Pancreas (tissue), 10 donors: ENCODE measurements around the gene APOL3. TPM values are rescaled to one million over a fixed set of nuclear protein-coding genes. Genes with fewer than 3 reads are reported as not detected.
"Not testable (repeated sequence)": the region's sequence is repeated elsewhere in the genome, so short reads cannot be mapped to it uniquely, and the experiment has no call there.

Source experiments
- ATAC-seq, 4 donors: fragments of 200-7000 bp; cut with Tn5 transposase; one replicate each; pipeline versions ENCODE4 v1.8.0 to v1.9.1; 2020; ENCODE audit warnings: mild to moderate bottlenecking in 4 of 4, moderate library complexity in 4 of 4
- DNase-seq, 6 donors: peaks; one replicate each; pipeline ENCODE4 v3.0.0-alpha.2; 2020
- FAIRE-seq: peaks from 2 replicates; lab custom pipeline; 2012; peaks lifted over from hg19 to GRCh38; lab: Jason Lieb, UNC
- H3K27ac ChIP-seq, 4 donors: fragments of 200-600 bp; sonication (generic); 1 replicate in 3 of 4; 2 replicates in 1 of 4; pipeline versions ENCODE4 v1.5.0 to v1.8.0; 2020
- H3K27me3 ChIP-seq, 4 donors: fragments of 200-600 bp; one replicate each; pipeline ENCODE4 v1.8.0; 2021
- H3K36me3 ChIP-seq, 3 donors: fragments of 200-600 bp; sonication (generic) in 1 of 3; one replicate each; pipeline versions ENCODE4 v1.5.0 to v1.8.0; 2020 to 2021
- H3K4me1 ChIP-seq, 3 donors: fragments of 200-600 bp; one replicate each; pipeline ENCODE4 v1.8.0; 2021
- H3K4me3 ChIP-seq, 4 donors: fragments of 200-600 bp; sonication (generic) in 2 of 4; one replicate each; pipeline versions ENCODE4 v1.5.0 to v1.8.0; 2020 to 2021
- H3K9me3 ChIP-seq, 4 donors: fragments of 200-600 bp; one replicate each; pipeline ENCODE4 v1.8.0; 2021
- WGBS, 2 donors: extraction: QIAGEN DNeasy Blood & Tissue Kit; methylation state at CpG; one replicate each; pipeline ENCODE4 v1.1.7; 2013; 5-methylcytosine and 5-hydroxymethylcytosine counted together
- intact Hi-C, 3 donors: fragments of 100-400 bp; cut with DNase I; formaldehyde crosslinking; loops; one replicate each; pipeline versions ENCODE4 v1.11.1 to v1.14.2; 2022
- polyA plus RNA-seq, 2 donors: library from polyadenylated mRNA; stranded (reverse); fragments of 200-250 nt; gene quantifications; one replicate each; pipeline ENCODE4 v1.2.3, GENCODE V29; 2013
- total RNA-seq, 6 donors: library from RNA; stranded (reverse); fragmentation: NEBNext Ultra II Directional in 4 of 6; extraction: Animal tissue kit (Norgen Biotek cat#: 25700) in 4 of 6; gene quantifications; one replicate each; pipeline versions ENCODE4 v1.2.1 to v1.2.4, GENCODE V29; 2021 to 2023
- TF ChIP-seq, protein P1 (sequence below), 4 donors: fragments of 200-600 bp; sonication (generic) in 3 of 4; IDR thresholded peaks; one replicate each; pipeline versions ENCODE4 v1.5.0 to v1.8.0; 2021; ENCODE audit warnings: antibody characterized with exemption in 4 of 4
- donor health status: healthy with polysubstance abuse.
- donor health status: DM: no; HTN: no; CAD: no; lungs with moderate emphysema.
- donor health status: DM: no; HTN: no; CAD: no.
- donor health status: control.
- donor health status: control.
- donor health status: Bipolar disorder and iron deficiency.
- donor health status: DM: yes; HTN: yes; CAD: no.
- donor health status: DM: no; HTN: no; CAD: no.
- donor health status: DM: no; HTN: no; CAD: no.
- donor health status: DM: yes; HTN: yes; CAD: no.

The APOL3 gene
- total and polyA plus RNA-seq, 8 donors, result 2.5 to 13.5 (median 5.9) TPM

DNA sequence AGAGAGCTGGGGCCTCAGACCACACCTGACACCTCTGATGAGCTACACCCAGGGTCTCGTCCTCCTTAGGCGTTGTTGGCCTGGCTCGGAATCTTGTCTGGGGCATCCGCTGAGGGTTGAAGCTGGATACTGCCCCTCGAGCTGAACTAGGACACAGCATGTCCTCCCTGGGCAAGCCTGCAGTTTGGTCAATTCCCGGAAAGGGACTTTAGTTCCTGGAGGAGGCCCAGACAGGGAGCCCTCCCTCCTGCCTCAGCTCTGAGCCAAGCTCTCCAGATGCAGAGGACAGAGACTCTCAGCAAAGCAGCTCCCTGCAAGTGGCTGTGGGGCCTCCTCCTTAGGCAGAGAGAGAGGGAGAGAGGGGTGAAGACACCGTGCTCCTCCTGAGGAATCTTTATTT, 4.9 kb downstream of the APOL3 start:
- FAIRE-seq (no peak), ATAC-seq (peak in 3 of 4 donors; percentile 26 to 41 (median 37)), DNase-seq (no peak)
- Histone ChIP-seq H3K27me3 (no peaks in the 10 kb centered on the region), H3K4me3 (no peak overlapping the region), H3K27ac (peak overlapping the region in 3 of 4 donors; percentile 33 to 75 (median 38)), H3K36me3 (no peaks in the 10 kb centered on the region), H3K9me3 (no peaks in the 10 kb centered on the region), H3K4me1 (peaks cover 8 to 20% (median 13%) of the 10 kb centered on the region in 3 donors)
- TF ChIP-seq, protein P1, sequence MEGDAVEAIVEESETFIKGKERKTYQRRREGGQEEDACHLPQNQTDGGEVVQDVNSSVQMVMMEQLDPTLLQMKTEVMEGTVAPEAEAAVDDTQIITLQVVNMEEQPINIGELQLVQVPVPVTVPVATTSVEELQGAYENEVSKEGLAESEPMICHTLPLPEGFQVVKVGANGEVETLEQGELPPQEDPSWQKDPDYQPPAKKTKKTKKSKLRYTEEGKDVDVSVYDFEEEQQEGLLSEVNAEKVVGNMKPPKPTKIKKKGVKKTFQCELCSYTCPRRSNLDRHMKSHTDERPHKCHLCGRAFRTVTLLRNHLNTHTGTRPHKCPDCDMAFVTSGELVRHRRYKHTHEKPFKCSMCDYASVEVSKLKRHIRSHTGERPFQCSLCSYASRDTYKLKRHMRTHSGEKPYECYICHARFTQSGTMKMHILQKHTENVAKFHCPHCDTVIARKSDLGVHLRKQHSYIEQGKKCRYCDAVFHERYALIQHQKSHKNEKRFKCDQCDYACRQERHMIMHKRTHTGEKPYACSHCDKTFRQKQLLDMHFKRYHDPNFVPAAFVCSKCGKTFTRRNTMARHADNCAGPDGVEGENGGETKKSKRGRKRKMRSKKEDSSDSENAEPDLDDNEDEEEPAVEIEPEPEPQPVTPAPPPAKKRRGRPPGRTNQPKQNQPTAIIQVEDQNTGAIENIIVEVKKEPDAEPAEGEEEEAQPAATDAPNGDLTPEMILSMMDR (IDR thresholded peaks at IDR 0.05), result no peak
- WGBS, 2 donors, result 77 to 82% methylated on average over 7 of the region's 7 CpGs
- intact Hi-C loops, result no loop called here

DNA sequence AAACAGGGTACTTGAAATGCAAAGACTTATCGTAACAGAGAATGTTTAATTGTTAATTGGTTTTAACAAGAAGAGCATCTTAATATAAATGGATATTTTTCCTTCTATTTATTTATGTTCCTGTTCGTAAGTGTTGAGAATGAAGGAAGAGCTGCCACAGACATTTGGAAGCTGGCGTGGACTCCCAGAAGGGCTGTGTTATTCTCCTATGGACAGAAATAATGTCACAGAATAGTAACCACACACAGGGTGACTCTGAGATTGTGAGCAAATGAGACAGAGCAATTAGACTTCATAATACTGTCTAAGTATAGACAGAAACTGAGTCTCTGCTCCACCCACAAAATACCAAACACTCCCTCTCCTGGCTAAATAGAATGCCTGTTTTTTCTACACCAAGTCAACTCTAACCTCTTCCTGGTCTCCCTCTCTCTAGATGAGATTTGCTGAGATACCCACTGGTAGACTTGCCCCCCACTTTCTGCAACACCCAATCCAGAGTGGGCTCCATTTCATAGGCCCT, 6.1 kb downstream of the APOL3 start:
- intact Hi-C loops, result no loop called here
- TF ChIP-seq, protein P1 (IDR thresholded peaks at IDR 0.05), result no peak
- Histone ChIP-seq H3K9me3 (no peaks in the 10 kb centered on the region), H3K27ac (peak overlapping the region in 1 of 4 donors; percentile 28), H3K36me3 (no peaks in the 10 kb centered on the region), H3K4me1 (peaks cover 8 to 20% (median 13%) of the 10 kb centered on the region in 3 donors), H3K27me3 (no peaks in the 10 kb centered on the region), H3K4me3 (no peak overlapping the region)
- FAIRE-seq (no peak), DNase-seq (no peak), ATAC-seq (no peak)
- WGBS, 2 donors, result 84 to 90% methylated on average over 3 of the region's 3 CpGs

DNA sequence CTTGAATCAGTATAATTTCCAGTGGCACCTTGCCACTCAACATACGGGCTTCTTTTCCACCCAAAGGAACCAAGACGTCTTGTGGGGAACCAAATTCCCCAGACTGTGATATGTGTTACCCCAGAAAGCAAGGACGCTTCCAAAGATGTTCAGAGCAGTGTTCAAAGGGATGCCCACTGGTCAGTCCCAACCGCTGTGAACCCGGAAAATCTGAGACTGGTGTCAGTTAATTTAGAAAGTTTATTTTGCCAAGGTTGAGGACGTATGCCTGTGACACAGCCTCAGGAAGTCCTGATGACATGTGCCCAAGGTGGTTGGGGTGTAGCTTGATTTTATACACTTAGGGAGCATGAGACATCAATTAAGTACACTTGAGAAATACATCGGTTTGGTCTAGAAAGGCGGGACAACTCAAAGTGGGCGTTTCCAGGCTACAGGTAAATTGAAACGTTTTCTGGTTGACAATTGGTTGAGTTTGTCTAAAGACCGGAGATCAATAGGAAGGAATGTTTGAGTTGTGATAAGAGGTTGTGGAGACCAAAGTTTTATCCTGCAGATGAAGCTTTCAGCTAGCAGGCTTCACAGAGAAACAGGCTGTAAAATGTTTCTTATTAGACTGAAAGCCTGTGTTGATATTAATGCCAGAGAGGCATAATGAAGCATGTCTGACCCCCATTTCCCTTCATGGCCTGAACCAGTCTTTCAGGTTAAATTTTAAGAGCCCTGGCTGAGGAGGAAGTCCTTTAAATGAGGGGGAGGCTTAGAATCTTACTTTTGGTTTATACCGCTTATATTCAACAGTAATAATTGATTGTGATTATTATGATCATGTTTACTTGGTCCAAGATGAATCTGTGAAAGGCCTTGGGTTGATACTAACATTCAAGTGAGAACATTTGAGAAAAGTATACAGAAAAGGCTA, 6.8 kb downstream of the APOL3 start:
- Histone ChIP-seq H3K36me3 (no peaks in the 10 kb centered on the region), H3K27ac (peak overlapping the region in 1 of 4 donors; percentile 28), H3K9me3 (no peaks in the 10 kb centered on the region), H3K4me1 (peaks cover 8 to 20% (median 13%) of the 10 kb centered on the region in 3 donors), H3K4me3 (peak overlapping the region in 1 of 4 donors; percentile 2), H3K27me3 (no peaks in the 10 kb centered on the region)
- TF ChIP-seq, protein P1 (IDR thresholded peaks at IDR 0.05), result no peak
- FAIRE-seq (no peak), DNase-seq (no peak), ATAC-seq (peak; percentile 3 to 63 (median 49))
- 25 to 27% methylated on average over 12 of the region's 12 CpGs for WGBS, 2 donors
- intact Hi-C loops, result no loop called here

DNA sequence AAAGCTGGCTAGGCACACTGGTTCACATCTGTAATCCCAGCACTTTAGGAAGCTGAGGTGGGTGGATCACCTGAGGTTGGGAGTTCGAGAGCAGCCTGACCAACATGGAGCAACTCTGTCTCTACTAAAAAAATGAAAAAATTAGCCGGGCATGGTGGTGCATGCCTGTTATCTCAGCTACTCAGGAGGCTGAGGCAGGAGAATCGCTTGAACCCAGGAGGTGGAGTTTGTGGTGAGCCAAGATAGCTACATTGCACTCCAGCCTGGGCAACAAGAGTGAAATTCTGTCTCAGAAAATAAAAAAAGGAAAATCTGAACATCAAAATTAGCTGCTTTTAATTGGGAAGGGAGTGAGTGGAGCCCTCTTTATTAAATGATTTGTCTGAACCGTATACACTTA, 7.7 kb downstream of the APOL3 start:
- 57 to 66% methylated on average over 4 of the region's 4 CpGs for WGBS, 2 donors
- FAIRE-seq, H3K27me3 ChIP-seq, H3K36me3 ChIP-seq, H3K9me3 ChIP-seq, intact Hi-C loops, DNase-seq, H3K27ac ChIP-seq, ATAC-seq: not testable (repeated sequence)
- H3K4me1 ChIP-seq, result peaks cover 8 to 20% (median 13%) of the 10 kb centered on the region in 3 donors
- H3K4me3 ChIP-seq, result peak overlapping the region in 1 of 4 donors; percentile 2

DNA sequence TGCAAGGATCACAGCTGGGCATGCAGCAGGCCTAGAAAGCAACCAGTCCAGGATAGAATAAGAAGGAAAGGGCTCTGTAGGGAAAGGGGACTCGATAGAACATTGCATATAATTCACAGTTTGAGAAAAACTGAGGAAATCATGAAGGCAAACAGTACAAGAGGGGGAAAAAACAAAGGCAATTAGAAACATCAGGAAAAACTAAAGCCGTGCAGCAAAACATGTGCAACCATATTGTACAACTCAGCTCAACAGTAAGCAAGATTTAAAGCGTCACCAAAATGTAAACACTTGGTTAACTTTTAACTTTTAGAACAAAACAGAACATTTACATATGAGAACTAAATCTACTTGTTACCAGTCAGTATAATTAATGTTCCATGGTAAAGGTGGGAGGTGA, 8.5 kb downstream of the APOL3 start:
- peaks cover 8 to 18% (median 13%) of the 10 kb centered on the region in 3 donors for H3K4me1 ChIP-seq
- ATAC-seq, result no peak
- no peak overlapping the region for H3K4me3 ChIP-seq
- no peaks in the 10 kb centered on the region for H3K9me3 ChIP-seq
- no peaks in the 10 kb centered on the region for H3K27me3 ChIP-seq
- TF ChIP-seq, protein P1 (IDR thresholded peaks at IDR 0.05), result no peak
- intact Hi-C loops, result no loop called here
- no peaks in the 10 kb centered on the region for H3K36me3 ChIP-seq
- DNase-seq, result no peak
- FAIRE-seq, result no peak
- no peak overlapping the region for H3K27ac ChIP-seq
- WGBS, 2 donors, result 67 to 77% methylated on average over 3 of the region's 3 CpGs
